HEK293 (cell line): ENCODE data around the gene CAMK2D.

Source experiments
- BCL11A ChIP-seq: fragments of 450-650 bp; formaldehyde crosslinking; IDR thresholded peaks from 2 replicates; pipeline ENCODE4 v1.5.1; 2016; ENCODE audit warnings: low read depth, missing biosample characterization, missing genetic modification characterization
- SCRT1 ChIP-seq: fragments of 450-650 bp; formaldehyde crosslinking; IDR thresholded peaks from 2 replicates; pipeline ENCODE4 v1.5.1; 2016; ENCODE audit warnings: missing biosample characterization, missing genetic modification characterization, borderline replicate concordance
- YY1 ChIP-seq: fragments of 450-650 bp; formaldehyde crosslinking; IDR thresholded peaks from 2 replicates; pipeline ENCODE4 v1.5.1; 2018; ENCODE audit warnings: missing biosample characterization, missing genetic modification characterization
- ZBTB1 ChIP-seq: fragments of 450-650 bp; formaldehyde crosslinking; IDR thresholded peaks from 2 replicates; pipeline ENCODE4 v1.5.1; 2016; ENCODE audit warnings: missing biosample characterization, missing genetic modification characterization
- ZEB2 ChIP-seq: fragments of 450-650 bp; formaldehyde crosslinking; IDR thresholded peaks from 2 replicates; pipeline ENCODE4 v1.5.1; 2016; ENCODE audit warnings: missing biosample characterization, missing genetic modification characterization
- ZNF561 ChIP-seq: fragments of 450-650 bp; IDR thresholded peaks from 2 replicates; pipeline ENCODE4 v1.5.1; 2018; ENCODE audit warnings: missing biosample characterization, missing genetic modification characterization, borderline replicate concordance
- TF ChIP-seq, protein P1 (sequence below): fragments of 450-650 bp; formaldehyde crosslinking; IDR thresholded peaks from 2 replicates; pipeline ENCODE4 v1.5.1; 2016; ENCODE audit warnings: missing biosample characterization, missing genetic modification characterization
- TF ChIP-seq, protein P2 (sequence below): fragments of 450-650 bp; formaldehyde crosslinking; IDR thresholded peaks from 2 replicates; pipeline ENCODE4 v1.5.1; 2016; ENCODE audit warnings: missing biosample characterization, missing genetic modification characterization
- TF ChIP-seq, protein P3 (sequence below): fragments of 450-650 bp; formaldehyde crosslinking; IDR thresholded peaks from 2 replicates; pipeline ENCODE4 v1.5.1; 2016; ENCODE audit warnings: missing biosample characterization, missing genetic modification characterization, low read depth
- TF ChIP-seq, protein P4 (sequence below): fragments of 450-650 bp; formaldehyde crosslinking; IDR thresholded peaks from 2 replicates; pipeline ENCODE4 v1.5.1; 2016; ENCODE audit warnings: missing biosample characterization, missing genetic modification characterization

DNA sequence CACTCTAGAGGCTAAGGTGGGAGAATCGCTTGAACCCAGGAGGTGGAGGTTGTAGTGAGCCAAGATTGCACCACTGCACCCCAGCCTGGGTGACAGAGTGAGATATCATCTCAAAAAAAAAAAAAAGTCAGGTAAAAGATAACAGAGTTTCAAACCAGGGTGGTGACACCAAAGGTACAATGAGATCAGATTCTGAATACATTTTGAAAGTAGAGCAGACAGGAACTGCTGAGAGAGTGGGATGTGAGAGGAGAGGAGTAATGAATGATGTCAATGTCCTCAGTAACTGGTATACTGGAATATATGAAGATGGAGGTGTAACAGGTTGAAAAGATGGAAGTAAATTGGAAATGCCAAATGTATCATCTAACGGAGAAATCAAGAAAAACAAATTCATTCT, 135.6 kb downstream of the CAMK2D start:
- TF ChIP-seq, protein P1, sequence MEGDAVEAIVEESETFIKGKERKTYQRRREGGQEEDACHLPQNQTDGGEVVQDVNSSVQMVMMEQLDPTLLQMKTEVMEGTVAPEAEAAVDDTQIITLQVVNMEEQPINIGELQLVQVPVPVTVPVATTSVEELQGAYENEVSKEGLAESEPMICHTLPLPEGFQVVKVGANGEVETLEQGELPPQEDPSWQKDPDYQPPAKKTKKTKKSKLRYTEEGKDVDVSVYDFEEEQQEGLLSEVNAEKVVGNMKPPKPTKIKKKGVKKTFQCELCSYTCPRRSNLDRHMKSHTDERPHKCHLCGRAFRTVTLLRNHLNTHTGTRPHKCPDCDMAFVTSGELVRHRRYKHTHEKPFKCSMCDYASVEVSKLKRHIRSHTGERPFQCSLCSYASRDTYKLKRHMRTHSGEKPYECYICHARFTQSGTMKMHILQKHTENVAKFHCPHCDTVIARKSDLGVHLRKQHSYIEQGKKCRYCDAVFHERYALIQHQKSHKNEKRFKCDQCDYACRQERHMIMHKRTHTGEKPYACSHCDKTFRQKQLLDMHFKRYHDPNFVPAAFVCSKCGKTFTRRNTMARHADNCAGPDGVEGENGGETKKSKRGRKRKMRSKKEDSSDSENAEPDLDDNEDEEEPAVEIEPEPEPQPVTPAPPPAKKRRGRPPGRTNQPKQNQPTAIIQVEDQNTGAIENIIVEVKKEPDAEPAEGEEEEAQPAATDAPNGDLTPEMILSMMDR (tag by site-specific recombination), result no peak
- TF ChIP-seq SCRT1 (no peak), BCL11A (tag by site-specific recombination) (no peak), ZNF561 (tag by site-specific recombination) (no peak), ZBTB1 (tag by site-specific recombination) (no peak), ZEB2 (tag by site-specific recombination) (no peak), YY1 (tag by site-specific recombination) (no peak)
- TF ChIP-seq, protein P2, sequence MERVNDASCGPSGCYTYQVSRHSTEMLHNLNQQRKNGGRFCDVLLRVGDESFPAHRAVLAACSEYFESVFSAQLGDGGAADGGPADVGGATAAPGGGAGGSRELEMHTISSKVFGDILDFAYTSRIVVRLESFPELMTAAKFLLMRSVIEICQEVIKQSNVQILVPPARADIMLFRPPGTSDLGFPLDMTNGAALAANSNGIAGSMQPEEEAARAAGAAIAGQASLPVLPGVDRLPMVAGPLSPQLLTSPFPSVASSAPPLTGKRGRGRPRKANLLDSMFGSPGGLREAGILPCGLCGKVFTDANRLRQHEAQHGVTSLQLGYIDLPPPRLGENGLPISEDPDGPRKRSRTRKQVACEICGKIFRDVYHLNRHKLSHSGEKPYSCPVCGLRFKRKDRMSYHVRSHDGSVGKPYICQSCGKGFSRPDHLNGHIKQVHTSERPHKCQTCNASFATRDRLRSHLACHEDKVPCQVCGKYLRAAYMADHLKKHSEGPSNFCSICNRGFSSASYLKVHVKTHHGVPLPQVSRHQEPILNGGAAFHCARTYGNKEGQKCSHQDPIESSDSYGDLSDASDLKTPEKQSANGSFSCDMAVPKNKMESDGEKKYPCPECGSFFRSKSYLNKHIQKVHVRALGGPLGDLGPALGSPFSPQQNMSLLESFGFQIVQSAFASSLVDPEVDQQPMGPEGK, result no peak
- TF ChIP-seq, protein P3, sequence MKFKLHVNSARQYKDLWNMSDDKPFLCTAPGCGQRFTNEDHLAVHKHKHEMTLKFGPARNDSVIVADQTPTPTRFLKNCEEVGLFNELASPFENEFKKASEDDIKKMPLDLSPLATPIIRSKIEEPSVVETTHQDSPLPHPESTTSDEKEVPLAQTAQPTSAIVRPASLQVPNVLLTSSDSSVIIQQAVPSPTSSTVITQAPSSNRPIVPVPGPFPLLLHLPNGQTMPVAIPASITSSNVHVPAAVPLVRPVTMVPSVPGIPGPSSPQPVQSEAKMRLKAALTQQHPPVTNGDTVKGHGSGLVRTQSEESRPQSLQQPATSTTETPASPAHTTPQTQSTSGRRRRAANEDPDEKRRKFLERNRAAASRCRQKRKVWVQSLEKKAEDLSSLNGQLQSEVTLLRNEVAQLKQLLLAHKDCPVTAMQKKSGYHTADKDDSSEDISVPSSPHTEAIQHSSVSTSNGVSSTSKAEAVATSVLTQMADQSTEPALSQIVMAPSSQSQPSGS (tag by site-specific recombination), result no peak
- TF ChIP-seq, protein P4, sequence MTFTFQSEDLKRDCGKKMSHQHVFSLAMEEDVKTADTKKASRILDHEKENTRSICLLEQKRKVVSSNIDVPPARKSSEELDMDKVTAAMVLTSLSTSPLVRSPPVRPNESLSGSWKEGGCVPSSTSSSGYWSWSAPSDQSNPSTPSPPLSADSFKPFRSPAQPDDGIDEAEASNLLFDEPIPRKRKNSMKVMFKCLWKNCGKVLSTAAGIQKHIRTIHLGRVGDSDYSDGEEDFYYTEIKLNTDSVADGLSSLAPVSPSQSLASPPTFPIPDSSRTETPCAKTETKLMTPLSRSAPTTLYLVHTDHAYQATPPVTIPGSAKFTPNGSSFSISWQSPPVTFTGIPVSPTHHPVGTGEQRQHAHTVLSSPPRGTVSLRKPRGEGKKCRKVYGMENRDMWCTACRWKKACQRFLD (tag by site-specific recombination), result no peak
